BJ (cell line): ENCODE data around the gene TPPP3. TPM values are rescaled to one million over a fixed set of nuclear protein-coding genes. Genes with fewer than 3 reads are reported as not detected.
"Not testable (repeated sequence)": the region's sequence is repeated elsewhere in the genome, so short reads cannot be mapped to it uniquely, and the experiment has no call there.

Experiments used
- CTCF ChIA-PET: fragments of 350-600 bp; formaldehyde crosslinking; extraction: SDS; loops from one replicate; lab custom pipeline; 2021; ENCODE audit warnings: antibody characterized with exemption, inconsistent platforms; lab: Yijun Ruan, JAX
- POLR2A ChIA-PET: fragments of 300-600 bp; sonication (Branson Sonifier 250); formaldehyde crosslinking; extraction: SDS; loops from one replicate; lab custom pipeline; 2021; ENCODE audit warnings: antibody characterized with exemption; lab: Charles Lee
- DNase-seq: peaks from one replicate; pipeline ENCODE4 v3.0.0-alpha.2; 2011; ENCODE audit warnings: low read depth
- H3K27me3 ChIP-seq: 2 replicates; pipeline ENCODE4 v1.6.0; 2011; ENCODE audit warnings: low read length; ENCODE audit not compliant: control insufficient read depth, insufficient read depth
- H3K36me3 ChIP-seq: 2 replicates; pipeline ENCODE4 v1.5.1; 2011; ENCODE audit warnings: low read length; ENCODE audit not compliant: control insufficient read depth, insufficient read depth
- H3K4me3 ChIP-seq: 2 replicates; pipeline ENCODE4 v1.5.1; 2011; ENCODE audit warnings: low read depth, mild to moderate bottlenecking, control low read depth, low read length
- polyA plus RNA-seq: library from polyadenylated mRNA; depleted of rRNA; stranded (reverse); fragments of >200 nt; gene quantifications from 2 replicates; pipeline ENCODE4 v1.2.3, GENCODE V29; 2011
- TF ChIP-seq, protein P1 (sequence below): IDR thresholded peaks from 2 replicates; pipeline ENCODE4 v1.5.1; 2011; ENCODE audit warnings: low read depth, mild to moderate bottlenecking, control low read depth, inconsistent platforms, low read length, moderate library complexity; ENCODE audit not compliant: insufficient read depth

The TPPP3 gene
- polyA plus RNA-seq, 1 experiment = 0.64 TPM

GRCh38 chr16:67387479-67388079 lies 5.7 kb downstream of the TPPP3 start:
- no peaks in the 10 kb centered on the region for H3K36me3 ChIP-seq
- TF ChIP-seq, protein P1, sequence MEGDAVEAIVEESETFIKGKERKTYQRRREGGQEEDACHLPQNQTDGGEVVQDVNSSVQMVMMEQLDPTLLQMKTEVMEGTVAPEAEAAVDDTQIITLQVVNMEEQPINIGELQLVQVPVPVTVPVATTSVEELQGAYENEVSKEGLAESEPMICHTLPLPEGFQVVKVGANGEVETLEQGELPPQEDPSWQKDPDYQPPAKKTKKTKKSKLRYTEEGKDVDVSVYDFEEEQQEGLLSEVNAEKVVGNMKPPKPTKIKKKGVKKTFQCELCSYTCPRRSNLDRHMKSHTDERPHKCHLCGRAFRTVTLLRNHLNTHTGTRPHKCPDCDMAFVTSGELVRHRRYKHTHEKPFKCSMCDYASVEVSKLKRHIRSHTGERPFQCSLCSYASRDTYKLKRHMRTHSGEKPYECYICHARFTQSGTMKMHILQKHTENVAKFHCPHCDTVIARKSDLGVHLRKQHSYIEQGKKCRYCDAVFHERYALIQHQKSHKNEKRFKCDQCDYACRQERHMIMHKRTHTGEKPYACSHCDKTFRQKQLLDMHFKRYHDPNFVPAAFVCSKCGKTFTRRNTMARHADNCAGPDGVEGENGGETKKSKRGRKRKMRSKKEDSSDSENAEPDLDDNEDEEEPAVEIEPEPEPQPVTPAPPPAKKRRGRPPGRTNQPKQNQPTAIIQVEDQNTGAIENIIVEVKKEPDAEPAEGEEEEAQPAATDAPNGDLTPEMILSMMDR = no peak
- no peak for DNase-seq
- ChIA-PET POLR2A (no interaction called here), CTCF (interaction anchor here (2.8 kb wide), 1 partner anchor 10 kb away, joined by 7 read pairs; no protein-coding TSS in a partner anchor)
- no peak overlapping the region for H3K4me3 ChIP-seq
- H3K27me3 ChIP-seq = peaks cover 1% of the 10 kb centered on the region; the same call in 1 of the 2 replicates

DNA sequence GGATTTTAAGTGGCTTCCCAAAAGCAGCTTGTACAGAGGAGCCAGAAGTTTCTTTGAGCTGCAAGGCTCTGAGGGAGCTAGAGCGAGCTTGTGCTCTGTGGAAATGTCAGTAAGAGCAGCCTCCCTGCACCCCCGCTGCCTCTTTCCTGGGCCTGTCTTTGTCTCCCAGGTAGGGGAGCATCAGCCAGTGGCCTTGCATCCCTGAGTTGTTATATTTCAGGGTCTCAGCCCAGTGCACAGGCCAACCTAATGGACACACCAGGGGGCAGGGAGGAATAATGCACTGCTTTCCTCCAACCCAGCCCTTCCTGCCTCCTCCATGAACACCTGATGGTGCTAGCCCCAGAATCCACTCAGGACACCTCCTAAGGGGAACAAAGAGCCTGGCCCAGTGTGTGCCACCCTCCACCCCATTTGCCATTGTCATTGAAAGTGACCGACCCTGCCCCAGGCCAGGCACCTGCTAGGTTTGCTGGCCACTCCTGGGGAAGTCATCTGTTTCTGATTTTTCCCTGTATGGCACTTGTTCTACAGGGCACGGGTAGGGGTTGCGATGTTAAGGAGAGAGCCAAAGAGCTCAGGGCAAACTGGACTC lies 6.3 kb downstream of the TPPP3 start:
- POLR2A ChIA-PET = no interaction called here
- no peak for DNase-seq
- Histone ChIP-seq H3K36me3 (no peaks in the 10 kb centered on the region), H3K4me3 (no peak overlapping the region), H3K27me3 (peaks cover 1% of the 10 kb centered on the region; the same call in 1 of the 2 replicates)
- TF ChIP-seq, protein P1 = no peak
- CTCF ChIA-PET = interaction anchor here (0.8 kb wide), 1 partner anchor 84 kb away, joined by 3 read pairs; no protein-coding TSS in a partner anchor

DNA sequence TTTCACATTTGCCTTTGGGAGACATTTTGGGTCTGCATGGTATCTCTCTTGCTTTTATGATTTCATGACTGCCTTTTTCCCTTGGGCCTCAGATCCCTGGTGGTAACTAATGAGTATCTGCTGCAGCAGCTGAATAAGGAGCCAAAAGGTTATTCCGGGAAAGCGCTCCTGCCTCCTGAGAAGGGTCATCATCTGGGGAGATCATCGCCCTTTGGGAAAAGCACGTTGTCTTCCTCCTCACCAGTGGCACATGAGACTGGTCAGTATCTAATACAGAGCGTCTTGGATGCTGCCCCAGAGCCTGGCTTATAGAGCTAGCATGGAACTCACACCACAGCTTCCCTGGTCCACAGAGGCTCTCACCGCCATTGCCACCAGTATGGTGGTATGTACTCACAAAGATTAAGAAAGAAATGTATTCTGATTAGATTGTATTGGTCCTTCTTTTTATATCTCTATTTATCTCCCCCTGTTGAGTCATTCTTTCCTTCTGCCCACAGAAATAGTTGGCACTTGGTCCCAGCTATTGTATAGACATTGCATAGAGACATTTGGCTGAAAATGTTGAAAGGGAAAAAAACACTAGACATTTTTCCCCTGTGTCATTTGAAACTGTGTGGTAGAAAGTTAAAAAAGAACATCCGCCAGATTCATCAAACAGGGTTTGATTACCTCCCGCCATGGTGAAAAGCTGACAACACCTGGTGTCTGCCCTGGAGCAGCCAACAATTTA lies 8.4 kb downstream of the TPPP3 start:
- Histone ChIP-seq H3K4me3 (no peak overlapping the region), H3K36me3 (no peaks in the 10 kb centered on the region), H3K27me3 (peaks cover 3% of the 10 kb centered on the region)
- ChIA-PET POLR2A (no interaction called here), CTCF (interaction anchor here (0.7 to 1.8 kb wide), 6 partner anchors 8 to 81 kb away, joined by 3 to 5 read pairs (median 3); no protein-coding TSS in a partner anchor)
- TF ChIP-seq, protein P1 = no peak
- no peak for DNase-seq

- Histone ChIP-seq H3K27me3 (peaks cover 3% of the 10 kb centered on the region), H3K36me3 (no peaks in the 10 kb centered on the region), H3K4me3 (no peak overlapping the region)
- POLR2A ChIA-PET = no interaction called here
- TF ChIP-seq, protein P1 = no peak
- DNase-seq = no peak
- CTCF ChIA-PET = interaction anchor here (0.7 to 2.5 kb wide), 5 partner anchors 8 to 82 kb away, joined by 3 to 8 read pairs (median 3); partner anchors contain the start of gene TPPP3
These were observed 10.0 kb downstream of the TPPP3 start for GRCh38 chr16:67383284-67383683.

DNA sequence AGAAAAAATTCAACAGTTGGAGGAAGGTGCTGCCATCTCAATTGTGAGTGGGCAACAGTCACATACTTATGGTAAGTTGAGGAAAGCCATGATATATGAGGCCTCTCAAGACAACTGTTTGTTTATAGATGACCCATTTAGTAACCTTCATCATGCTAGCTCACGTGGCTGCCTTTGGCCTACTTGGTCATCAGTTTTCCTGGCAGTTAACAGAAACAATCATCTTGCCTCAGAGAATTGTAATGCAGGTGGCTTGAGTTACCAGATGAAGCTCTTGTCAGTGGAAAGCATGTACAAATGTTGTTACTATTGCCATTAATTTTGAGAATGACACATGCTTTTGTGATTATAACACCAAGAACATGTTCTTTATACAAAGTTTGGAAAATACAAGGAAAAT lies 14.7 kb downstream of the TPPP3 start:
- CTCF ChIA-PET = interaction anchor here (2.4 kb wide), 1 partner anchor 10 kb away, joined by 7 read pairs; no protein-coding TSS in a partner anchor

DNA sequence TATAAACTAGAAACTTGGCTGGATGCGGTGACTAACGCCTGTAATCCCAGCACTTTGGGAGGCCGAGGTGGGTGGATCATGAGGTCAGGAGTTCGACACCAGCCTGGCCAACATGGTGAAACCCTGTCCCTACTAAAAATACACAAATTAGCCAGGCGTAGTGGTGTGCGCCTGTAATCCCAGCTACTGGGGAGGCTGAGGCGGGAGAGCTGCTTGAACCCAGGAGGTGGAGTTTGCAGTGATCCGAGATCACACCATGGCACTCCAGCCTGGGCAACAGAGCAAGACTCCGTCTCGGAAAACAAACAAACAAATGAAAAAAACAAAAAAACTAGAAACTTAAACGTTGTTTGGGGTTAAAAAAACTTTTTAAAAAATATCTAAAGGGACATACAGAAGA lies 17.3 kb downstream of the TPPP3 start:
- CTCF ChIA-PET = interaction anchor here (0.7 to 2.6 kb wide), 2 partner anchors 49 to 90 kb away, joined by 3 to 7 read pairs; no protein-coding TSS in a partner anchor
- H3K36me3 ChIP-seq, DNase-seq, POLR2A ChIA-PET, H3K4me3 ChIP-seq, H3K27me3 ChIP-seq: not testable (repeated sequence)

More for the DNA sequence above, 14.7 kb downstream of the TPPP3 start:
- TF ChIP-seq, protein P1 = no peak
- DNase-seq = no peak
- POLR2A ChIA-PET = no interaction called here
- Histone ChIP-seq H3K27me3 (peaks cover 3% of the 10 kb centered on the region), H3K36me3 (no peaks in the 10 kb centered on the region), H3K4me3 (no peak overlapping the region)
